NT2/D1 (cell line): ENCODE data around the gene CHURC1.

Source experiments
- YY1 ChIP-seq: IDR thresholded peaks from 2 replicates; pipeline ENCODE4 v1.6.1; 2011; ENCODE audit not compliant: insufficient read length, insufficient read depth
- ZNF274 ChIP-seq: IDR thresholded peaks from 2 replicates; pipeline ENCODE4 v1.6.1; 2011; ENCODE audit warnings: mild to moderate bottlenecking, low read depth, low read length

- no peak for TF ChIP-seq ZNF274
- TF ChIP-seq YY1 = no peak
Observed at GRCh38 chr14:64951291-64951690, 37.0 kb downstream of the CHURC1 start.
